ENCODE results near the gene CHI3L2.

The CHI3L2 gene

GRCh38 chr1:111193712-111194480 is 33.6 kb upstream of the CHI3L2 start:
- TF ChIP-seq FOXP2 (optimal IDR thresholded peaks at IDR 0.05; ENCODE audit: borderline replicate concordance, extremely low read depth, extremely low read length, insufficient read depth) (no peak), REST (IDR thresholded peaks at IDR 0.05; ENCODE audit: insufficient read depth in 1 of 2, low read depth in 2 of 2, low read length in 2 of 2) (no peak), POLR2AphosphoS5 (IDR thresholded peaks at IDR 0.05; ENCODE audit: low read depth, low read length) (no peak), SIN3A (IDR thresholded peaks at IDR 0.05; ENCODE audit: borderline replicate concordance, insufficient read depth, low read length) (no peak), TAF1 (IDR thresholded peaks at IDR 0.05; ENCODE audit: borderline replicate concordance, insufficient read depth, low read length) (no peak)

GRCh38 chr1:111195002-111195684 is 32.4 kb upstream of the CHI3L2 start:
- TF ChIP-seq POLR2AphosphoS5 (IDR thresholded peaks at IDR 0.05; ENCODE audit: low read depth, low read length): no peak
- no peak for TF ChIP-seq TAF1 (IDR thresholded peaks at IDR 0.05; ENCODE audit: borderline replicate concordance, insufficient read depth, low read length)
- TF ChIP-seq SIN3A (IDR thresholded peaks at IDR 0.05; ENCODE audit: borderline replicate concordance, insufficient read depth, low read length): no peak
- no peak for TF ChIP-seq FOXP2 (optimal IDR thresholded peaks at IDR 0.05; ENCODE audit: borderline replicate concordance, extremely low read depth, extremely low read length, insufficient read depth)
- no peak for TF ChIP-seq REST (IDR thresholded peaks at IDR 0.05; ENCODE audit: insufficient read depth in 1 of 2, low read depth in 2 of 2, low read length in 2 of 2)

GRCh38 chr1:111196213-111196612 is 31.3 kb upstream of the CHI3L2 start:
- no peak for TF ChIP-seq POLR2AphosphoS5 (IDR thresholded peaks at IDR 0.05; ENCODE audit: low read depth, low read length)
- no peak for TF ChIP-seq SIN3A (IDR thresholded peaks at IDR 0.05; ENCODE audit: borderline replicate concordance, insufficient read depth, low read length)
- TF ChIP-seq TAF1 (IDR thresholded peaks at IDR 0.05; ENCODE audit: borderline replicate concordance, insufficient read depth, low read length): no peak
- TF ChIP-seq FOXP2 (optimal IDR thresholded peaks at IDR 0.05; ENCODE audit: borderline replicate concordance, extremely low read depth, extremely low read length, insufficient read depth): no peak
- no peak for TF ChIP-seq REST (IDR thresholded peaks at IDR 0.05; ENCODE audit: insufficient read depth in 1 of 2, low read depth in 2 of 2, low read length in 2 of 2)

- TF ChIP-seq TAF1 (IDR thresholded peaks at IDR 0.05; ENCODE audit: borderline replicate concordance, insufficient read depth, low read length) (no peak), SIN3A (IDR thresholded peaks at IDR 0.05; ENCODE audit: borderline replicate concordance, insufficient read depth, low read length) (no peak), REST (IDR thresholded peaks at IDR 0.05; ENCODE audit: insufficient read depth in 1 of 2, low read depth in 2 of 2, low read length in 2 of 2) (no peak), FOXP2 (optimal IDR thresholded peaks at IDR 0.05; ENCODE audit: borderline replicate concordance, extremely low read depth, extremely low read length, insufficient read depth) (no peak), POLR2AphosphoS5 (IDR thresholded peaks at IDR 0.05; ENCODE audit: low read depth, low read length) (no peak)
Measured at GRCh38 chr1:111197598-111198284, 29.8 kb upstream of the CHI3L2 start.
